HG02852 (cell line): ENCODE results near the gene WNT11.

ENCODE experiments used
- ATAC-seq: cut with Tn5 transposase; IDR thresholded peaks from one replicate; pipeline ENCODE4 v1.9.1; 2021; ENCODE audit warnings: mild to moderate bottlenecking, moderate library complexity; ENCODE audit not compliant: unreplicated experiment

Gene WNT11

DNA sequence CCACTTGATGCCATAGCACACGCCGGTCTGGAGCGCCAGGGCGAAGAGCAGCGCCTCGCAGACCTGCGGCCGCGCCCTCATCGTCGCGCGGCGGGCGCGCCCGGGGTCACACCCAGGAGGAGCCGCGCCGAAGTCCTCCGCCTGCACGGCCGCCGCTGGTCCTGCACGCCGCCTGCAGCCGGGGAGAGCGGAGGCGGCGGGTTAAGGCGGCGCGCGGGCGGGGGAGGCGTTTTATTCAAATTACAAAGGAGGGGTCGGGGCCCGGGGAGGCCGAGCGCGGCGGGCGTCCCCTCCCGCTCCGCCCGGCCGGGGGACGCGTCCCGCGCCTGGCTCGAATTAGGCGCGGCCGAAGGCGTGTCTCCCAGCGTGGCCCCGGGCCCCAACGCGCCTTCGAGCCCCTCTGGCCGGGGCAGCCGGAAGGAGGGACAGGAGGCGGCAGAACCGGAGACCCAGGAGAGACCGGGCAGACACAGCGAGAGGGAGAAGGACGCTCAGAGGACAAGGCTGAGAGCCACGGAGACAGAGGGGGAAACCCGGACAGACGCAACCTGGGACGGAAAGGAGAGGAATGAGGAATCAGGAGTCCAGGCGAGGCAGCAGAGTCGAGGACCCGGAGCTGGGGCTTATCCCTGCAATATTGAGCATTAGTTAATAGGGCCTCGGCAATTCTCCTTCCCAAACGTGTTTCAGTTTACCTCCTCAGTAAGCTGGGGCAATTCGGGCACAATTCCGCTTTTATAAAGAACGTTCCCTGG, at the start of gene WNT11:
WNT11 (minus strand) TSS at position 176 of the 755 bp plus-strand sequence; CDS start at position 81, 95 bp downstream.
- ATAC-seq, result no peak

DNA sequence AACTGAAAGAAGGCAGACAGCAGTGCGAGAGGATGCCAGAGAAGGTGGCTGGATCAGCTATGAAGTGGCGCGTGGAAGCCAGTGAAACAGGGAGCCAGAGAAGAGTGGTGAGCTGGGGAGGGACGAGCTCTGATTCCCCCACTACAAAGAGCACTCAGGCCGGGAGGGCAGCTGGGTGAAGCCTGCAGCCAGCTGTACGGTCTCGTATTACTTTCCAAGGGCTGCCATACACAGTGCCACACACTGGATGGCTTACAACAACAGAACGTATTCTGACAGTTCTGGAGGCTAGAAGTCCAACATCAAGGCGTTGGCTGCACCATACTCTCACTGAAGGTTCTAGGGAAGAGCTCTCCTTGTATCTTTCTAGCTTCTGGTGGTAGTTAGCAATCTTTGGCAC, 47.1 kb upstream of the WNT11 start:
- ATAC-seq, result no peak

- ATAC-seq, result no peak
Observed at GRCh38 chr11:76252631-76253070, 46.3 kb upstream of the WNT11 start.

DNA sequence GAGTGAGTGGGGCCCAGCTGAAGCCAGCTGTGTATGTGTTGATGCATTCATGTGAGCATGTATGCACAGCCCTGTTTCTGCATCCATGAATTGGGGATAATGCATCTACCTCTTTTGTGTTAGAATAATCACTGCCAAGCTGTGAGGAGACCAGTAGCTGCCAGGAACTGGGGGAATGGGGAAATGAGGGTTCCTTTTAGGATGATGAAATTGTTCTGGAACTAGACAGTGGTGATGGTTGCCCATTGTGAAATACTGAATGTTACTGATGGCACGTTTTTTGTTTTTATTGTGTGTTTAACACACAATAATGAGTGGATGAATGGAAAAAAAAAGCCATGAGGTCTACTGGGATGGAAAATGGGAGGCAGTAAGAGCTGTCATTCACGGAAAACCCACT, 45.3 kb upstream of the WNT11 start:
- ATAC-seq, result no peak

- no peak for ATAC-seq
Observed at GRCh38 chr11:76251226-76251575, 44.9 kb upstream of the WNT11 start.

- ATAC-seq, result no peak
Observed at GRCh38 chr11:76250520-76251225, 44.4 kb upstream of the WNT11 start.

DNA sequence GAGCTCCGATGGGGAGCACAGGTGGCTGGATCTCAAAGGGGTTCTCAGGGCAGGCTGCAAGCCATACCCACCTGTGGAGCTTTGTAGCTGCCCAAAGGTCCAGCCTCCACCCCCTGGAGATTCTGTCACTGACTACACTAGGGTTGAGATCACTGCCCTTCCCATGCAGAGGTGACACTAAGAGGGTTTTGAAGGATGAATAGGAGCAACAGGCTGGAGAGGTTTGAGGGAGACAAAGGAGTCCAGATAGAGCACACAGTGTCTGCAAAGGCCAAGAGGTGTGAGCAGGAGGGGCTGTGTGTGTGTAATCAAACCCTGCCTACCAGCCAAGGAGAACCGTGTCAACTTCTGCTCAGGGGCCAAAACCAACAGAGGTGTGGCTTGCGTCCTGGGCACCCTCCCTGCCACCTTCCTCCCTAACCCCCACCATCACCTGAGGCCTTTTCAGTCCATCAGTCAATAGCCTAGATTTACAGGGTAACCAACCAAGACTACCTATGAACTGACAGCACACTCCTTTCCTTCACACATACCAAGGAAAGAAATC, 43.0 kb upstream of the WNT11 start:
- ATAC-seq, result no peak

DNA sequence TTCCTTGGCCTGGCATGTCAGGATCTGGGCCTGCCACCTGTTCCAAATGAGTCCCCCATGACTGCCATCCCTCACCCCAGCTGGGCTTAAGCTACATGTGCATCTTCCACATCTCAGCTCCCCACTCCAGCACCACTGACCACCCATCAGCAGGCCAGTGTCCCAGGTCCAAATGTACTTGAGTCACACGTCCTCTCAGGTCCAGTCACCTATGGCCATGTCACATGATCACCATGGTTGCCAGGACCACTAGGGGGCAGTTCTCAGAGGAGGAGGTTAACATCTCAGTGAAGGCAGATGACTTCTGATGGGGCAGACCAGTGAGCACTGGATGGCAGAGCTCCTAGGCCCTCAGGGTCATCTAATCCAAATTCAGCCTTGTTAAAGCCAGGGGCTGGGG, 41.9 kb upstream of the WNT11 start:
- no peak for ATAC-seq

DNA sequence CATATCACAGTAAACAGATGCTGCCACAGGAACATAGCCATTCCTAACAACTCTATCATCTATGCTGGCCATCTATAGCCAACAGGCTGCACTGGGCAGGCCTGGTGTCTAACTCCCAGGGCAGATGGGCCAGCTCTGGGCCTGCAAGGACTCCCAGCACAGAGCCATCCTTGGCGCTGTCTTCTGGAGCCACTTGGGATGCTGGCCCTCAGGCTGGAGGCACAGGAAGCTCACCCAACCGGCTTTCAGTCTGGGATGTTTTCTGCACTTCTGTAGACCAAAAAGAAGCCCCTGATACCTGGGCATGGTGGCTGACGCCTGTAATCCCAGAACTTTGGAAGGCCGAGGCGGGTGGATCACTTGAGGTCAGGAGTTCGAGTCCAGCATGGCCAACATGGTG, 40.8 kb upstream of the WNT11 start:
- ATAC-seq, result no peak

DNA sequence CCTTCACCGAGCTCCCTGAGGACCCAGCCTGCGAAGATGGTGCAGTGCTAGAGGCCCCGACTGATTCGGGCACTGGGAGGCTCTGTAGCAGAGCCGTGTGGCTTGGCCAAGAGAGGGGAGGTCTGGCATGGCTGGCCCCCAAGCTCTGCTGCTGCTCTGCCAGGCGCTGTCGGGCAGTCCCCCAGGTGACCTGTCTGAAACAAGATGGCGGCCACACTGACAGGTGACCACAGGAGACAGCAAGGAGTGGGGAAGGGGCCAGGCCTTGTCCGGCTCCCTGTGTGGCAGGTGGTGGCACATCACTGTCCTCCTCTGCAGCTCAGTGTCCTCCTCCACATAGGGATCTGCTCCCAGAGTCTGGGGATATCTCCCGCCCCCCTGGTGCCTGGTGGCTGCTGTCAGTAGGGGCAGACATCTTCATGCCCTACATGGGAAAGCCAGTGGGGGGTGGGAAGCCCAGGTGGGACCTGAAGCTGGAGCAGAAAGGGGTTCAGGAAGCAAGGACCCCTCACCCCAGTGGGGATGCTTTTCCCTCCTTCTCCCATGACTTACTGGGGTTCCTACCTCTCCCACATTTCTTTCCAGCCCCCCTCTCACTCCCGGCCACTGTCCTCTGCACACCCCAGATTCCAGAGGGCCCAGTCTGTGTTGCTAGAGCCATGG, 40.1 kb upstream of the WNT11 start:
- no peak for ATAC-seq

GRCh38 chr11:76245720-76246119, 39.4 kb upstream of the WNT11 start:
- no peak for ATAC-seq

DNA sequence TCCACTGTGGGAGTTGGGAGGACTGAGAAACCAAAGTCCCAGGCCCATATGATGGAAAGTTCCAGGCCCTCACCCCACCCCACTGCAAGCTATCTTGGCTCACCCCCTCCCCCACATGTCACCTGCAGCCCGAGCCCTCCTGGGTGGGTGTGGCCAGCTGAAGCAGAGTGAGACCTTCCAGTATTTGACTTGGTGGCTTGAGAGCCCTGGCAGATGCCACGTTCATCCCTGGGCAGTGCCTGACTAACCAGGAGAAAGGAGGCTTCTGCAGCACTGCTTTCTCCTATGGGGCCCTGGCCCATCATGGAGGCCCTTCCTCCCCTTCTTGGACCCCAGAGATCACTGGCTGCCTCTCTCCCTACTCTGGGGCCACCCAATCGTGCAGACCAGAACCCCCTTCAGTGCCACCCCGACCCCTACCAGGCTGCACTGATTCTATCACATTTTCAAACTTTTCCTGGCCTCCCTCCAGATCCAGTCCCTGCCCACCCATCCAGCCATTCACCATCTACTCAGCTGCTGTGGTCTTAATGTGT, 38.1 kb upstream of the WNT11 start:
- no peak for ATAC-seq

DNA sequence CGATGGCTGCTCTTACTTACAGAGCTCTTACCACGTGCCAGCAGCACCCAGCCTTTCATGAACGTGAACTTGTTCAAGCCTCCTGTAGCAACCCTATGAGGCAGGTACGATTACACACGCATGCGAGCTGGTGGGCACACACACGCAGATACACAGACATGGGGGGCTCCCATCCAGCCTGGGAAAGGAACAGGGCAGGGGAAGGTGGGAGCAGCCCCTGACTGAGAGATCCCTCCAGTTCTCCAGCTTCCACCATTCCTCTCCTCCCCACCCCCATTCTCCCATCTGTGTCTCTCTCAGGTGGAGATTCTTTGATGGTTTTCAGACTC, 37.6 kb upstream of the WNT11 start:
- no peak for ATAC-seq

DNA sequence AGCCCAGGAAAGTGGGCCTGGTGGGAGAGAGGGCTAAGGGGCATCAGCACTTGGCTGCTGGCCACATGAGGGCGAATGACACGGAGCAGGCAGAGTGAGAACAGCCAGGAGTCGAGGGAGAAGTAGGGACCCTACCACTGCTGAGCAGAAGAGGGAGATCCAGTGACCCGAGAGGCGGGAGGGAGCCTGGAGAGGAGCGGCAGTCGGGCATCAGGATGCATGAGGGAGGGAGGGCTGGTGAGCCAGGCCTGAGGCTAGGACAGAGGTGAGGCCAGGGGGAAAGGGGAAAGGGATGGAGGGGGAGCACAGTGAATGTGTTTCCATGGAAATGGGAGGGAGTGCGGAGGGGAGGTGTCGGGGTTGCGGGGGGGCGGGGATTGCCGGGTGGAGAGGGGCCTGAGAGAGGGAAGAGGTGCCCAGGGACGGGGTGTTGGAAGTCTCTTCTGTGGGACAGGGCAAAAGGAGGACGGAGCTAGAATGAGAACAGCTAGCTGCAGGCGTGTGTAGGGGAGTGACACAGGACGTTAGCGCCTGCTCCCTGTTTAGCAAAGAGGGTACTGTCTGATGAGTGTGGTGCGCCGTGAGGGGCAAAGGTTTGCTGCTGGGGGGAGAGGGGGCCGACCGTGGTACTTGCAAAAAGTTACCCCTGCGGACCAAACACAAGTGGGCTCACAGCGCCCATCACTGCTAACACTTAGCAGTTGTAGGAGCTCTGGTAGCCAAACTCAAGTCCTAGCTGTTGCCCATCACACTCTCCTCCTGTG, 37.1 kb upstream of the WNT11 start:
- no peak for ATAC-seq

- ATAC-seq, result no peak
Observed at GRCh38 chr11:76242004-76242779, 35.9 kb upstream of the WNT11 start.

DNA sequence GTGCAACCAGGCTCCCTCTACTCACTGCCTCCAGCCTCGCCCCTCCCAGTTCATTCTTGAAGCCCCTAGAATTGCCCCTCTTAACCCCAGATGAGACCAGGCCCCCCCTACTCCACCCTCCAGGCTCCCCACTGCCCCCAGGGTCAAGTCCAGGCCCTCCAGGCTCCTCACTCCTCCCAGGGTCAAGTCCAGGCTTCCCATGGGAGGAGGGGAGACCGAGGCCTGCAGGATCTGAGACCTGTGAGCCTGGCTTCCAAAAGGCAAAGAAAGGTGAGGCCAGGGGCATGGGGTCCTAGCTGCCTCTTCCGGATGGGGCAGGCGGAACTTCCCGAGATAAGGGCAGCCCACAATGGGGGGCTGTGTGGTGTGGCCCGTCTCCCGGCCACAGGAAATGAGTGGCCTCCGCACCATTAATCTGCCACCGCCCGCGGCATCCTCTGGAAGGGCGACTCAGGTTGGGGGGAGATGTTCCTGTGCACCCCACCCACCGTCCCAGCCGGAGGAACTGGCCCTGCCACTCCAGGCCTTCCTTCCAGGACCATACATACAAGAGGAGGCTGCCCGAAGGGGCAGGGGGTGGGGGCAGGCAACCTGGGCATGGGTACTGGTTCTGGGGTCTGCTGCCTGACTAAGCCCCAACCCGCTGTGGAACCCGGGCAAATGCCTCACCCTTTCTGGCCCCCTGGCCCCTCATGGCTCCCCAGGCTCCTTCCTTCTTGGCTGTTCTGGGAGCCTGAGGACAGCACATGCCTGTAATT, 35.1 kb upstream of the WNT11 start:
- ATAC-seq, result no peak

GRCh38 chr11:76240666-76241065, 34.4 kb upstream of the WNT11 start:
- ATAC-seq, result no peak

- ATAC-seq, result no peak
Observed at GRCh38 chr11:76240161-76240540, 33.8 kb upstream of the WNT11 start.

GRCh38 chr11:76239483-76240160, 33.3 kb upstream of the WNT11 start:
- no peak for ATAC-seq
